Activated T-helper 2 cell treated with anti-CD3 and anti-CD28 coated beads, Interferon-gamma antibody, Interleukin-2, Interleukin-4, amounts not matched to agents 10 μg/mL and 5 μg/mL and 100 μg/mL, durations not matched to agents 14 hours and 24 hours and 36 hours (primary cell): ENCODE measurements around the gene TRPC4AP. TPM values are rescaled to one million over a fixed set of nuclear protein-coding genes. Genes with fewer than 3 reads are reported as not detected.

ENCODE experiments used
- DNase-seq: peaks from one replicate; pipeline ENCODE4 v3.0.0; 2021; ENCODE audit warnings: low spot score
- H3K27ac Mint-ChIP-seq: one replicate; pipeline ENCODE4 v1.8.0; 2021; ENCODE audit warnings: mixed read lengths
- H3K27me3 Mint-ChIP-seq: one replicate; pipeline ENCODE4 v1.8.0; 2021; ENCODE audit warnings: low read depth, mixed read lengths
- H3K36me3 Mint-ChIP-seq: one replicate; pipeline ENCODE4 v1.8.0; 2021; ENCODE audit warnings: low read depth, mixed read lengths
- H3K4me1 Mint-ChIP-seq: one replicate; pipeline ENCODE4 v1.8.0; 2021; ENCODE audit warnings: low read depth, mixed read lengths
- H3K4me3 Mint-ChIP-seq: one replicate; pipeline ENCODE4 v1.8.0; 2021; ENCODE audit warnings: low read depth, mild to moderate bottlenecking, moderate library complexity, mixed read lengths
- H3K9me3 Mint-ChIP-seq: one replicate; pipeline ENCODE4 v1.8.0; 2021; ENCODE audit warnings: mixed read lengths
- intact Hi-C: fragments of 100-400 bp; cut with micrococcal nuclease; formaldehyde crosslinking; loops from one replicate; pipeline ENCODE4 v1.15.1; 2023
- total RNA-seq: library from RNA; stranded (reverse); gene quantifications from 2 replicates; pipeline ENCODE4 v1.2.3, GENCODE V29; 2022

The TRPC4AP gene, protein sequence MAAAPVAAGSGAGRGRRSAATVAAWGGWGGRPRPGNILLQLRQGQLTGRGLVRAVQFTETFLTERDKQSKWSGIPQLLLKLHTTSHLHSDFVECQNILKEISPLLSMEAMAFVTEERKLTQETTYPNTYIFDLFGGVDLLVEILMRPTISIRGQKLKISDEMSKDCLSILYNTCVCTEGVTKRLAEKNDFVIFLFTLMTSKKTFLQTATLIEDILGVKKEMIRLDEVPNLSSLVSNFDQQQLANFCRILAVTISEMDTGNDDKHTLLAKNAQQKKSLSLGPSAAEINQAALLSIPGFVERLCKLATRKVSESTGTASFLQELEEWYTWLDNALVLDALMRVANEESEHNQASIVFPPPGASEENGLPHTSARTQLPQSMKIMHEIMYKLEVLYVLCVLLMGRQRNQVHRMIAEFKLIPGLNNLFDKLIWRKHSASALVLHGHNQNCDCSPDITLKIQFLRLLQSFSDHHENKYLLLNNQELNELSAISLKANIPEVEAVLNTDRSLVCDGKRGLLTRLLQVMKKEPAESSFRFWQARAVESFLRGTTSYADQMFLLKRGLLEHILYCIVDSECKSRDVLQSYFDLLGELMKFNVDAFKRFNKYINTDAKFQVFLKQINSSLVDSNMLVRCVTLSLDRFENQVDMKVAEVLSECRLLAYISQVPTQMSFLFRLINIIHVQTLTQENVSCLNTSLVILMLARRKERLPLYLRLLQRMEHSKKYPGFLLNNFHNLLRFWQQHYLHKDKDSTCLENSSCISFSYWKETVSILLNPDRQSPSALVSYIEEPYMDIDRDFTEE
- 52.3 and 52.4 TPM in 2 replicates for total RNA-seq

DNA sequence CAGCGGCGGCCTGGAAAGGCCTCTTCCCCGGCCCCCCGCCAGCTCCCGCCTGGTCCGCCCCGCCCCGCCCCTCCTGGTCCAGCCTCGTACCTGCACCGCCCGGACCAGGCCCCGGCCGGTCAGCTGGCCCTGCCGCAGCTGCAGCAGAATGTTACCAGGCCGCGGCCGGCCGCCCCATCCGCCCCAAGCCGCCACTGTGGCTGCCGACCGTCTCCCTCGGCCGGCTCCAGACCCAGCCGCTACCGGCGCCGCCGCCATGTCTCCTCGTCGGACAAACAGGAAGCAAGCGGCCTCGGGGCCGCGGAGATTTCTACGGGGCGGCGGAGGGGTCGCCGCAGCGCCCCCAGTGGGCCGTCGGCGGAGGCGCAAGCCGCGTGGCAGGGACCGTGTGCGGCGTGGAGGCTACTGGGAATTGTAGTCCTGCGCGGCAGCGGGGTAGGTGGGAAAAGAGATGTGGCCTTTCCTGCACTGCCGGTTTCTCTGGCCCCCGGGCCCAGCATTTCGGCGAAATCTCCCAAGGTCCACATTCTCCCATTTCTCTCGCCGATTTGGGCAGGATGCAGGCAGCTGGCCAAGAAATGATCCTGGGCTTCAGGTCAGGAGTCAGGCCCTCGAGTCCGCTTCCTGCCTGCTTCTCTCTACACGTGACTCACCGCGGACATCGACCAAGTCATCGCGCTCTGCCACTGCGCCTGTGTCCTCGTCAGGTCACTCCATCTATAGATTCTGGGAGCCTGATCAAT lies at the start of gene TRPC4AP:
TRPC4AP (minus strand) TSS at position 284 of the 743 bp plus-strand sequence; CDS start at position 258, 26 bp downstream.
- Mint-ChIP-seq H3K27me3 (no peaks in the 10 kb centered on the region), H3K27ac (peak within 1 kb of the TSS; percentile 98), H3K4me3 (peak within 1 kb of the TSS; percentile 94), H3K4me1 (peaks cover 43% of the 10 kb centered on the region), H3K36me3 (peaks cover 30% of the 10 kb centered on the region), H3K9me3 (no peaks in the 10 kb centered on the region)
- peak; percentile 88 for DNase-seq
- intact Hi-C loops = loop anchor here (2.0 to 10.0 kb wide), 8 partner anchors 55 to 860 kb away; partner anchors contain the start of genes ACSS2, EDEM2, GSS and MYH7B

DNA sequence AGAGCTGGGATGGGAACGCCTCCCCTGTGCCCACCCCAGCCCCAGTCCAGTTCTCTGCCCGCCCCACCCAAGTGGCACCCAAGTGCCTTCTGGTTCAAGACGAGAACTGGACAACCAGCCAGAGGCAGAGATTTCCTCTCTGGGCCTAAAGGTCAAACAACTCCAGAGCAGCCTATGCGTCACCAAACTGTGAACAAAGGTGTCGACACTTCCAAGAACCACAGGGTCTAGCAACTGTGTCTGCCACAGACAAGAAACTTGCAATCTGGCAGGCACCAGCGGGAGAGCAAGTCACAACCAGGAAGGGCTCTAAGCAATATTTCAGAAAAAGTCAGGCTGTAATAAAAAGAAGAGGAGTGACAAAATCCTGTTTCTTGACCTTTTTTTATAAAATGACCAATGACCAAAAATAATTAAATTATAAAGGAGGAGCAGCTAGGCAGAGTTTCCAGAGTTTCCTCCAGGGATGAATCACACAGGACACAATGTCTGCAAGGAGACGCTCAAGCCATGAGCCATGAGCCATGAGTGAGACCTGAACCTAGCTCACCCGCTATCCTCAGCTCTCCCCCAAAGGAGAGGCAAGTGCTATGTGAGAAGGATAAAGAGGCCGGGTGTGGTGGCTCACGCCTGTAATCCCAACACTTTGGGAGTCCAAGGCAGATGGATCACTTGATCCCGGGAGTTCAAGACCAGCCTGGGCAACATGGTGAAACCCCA lies 43.4 kb upstream of the TRPC4AP start:
- no peak for DNase-seq
- intact Hi-C loops = no loop called here
- H3K36me3 Mint-ChIP-seq = peaks cover 40% of the 10 kb centered on the region
- H3K4me1 Mint-ChIP-seq = peaks cover 2% of the 10 kb centered on the region
- H3K9me3 Mint-ChIP-seq = no peaks in the 10 kb centered on the region
- H3K27ac Mint-ChIP-seq = no peak overlapping the region
- no peaks in the 10 kb centered on the region for H3K27me3 Mint-ChIP-seq
- no peak overlapping the region for H3K4me3 Mint-ChIP-seq

DNA sequence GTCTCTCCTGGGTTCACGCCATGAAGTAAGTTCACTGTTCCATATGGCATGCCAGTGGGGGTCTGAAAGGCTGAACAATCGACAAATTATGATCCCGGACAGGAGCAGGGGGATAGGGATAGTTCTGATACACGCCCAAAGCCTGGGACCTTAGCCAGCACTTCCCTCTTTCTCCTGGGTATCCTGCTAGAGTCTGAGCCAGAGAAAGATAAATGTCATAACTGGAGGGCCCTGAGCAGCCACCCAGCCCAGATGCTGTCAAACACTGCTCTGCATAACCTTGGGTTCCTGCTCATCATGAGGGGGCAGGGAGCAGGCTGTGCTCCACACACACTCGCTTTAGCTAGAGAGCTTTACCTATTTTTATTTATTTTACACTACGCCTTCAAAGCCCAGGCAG lies 42.3 kb upstream of the TRPC4AP start:
- Mint-ChIP-seq H3K27ac (no peak overlapping the region), H3K9me3 (no peaks in the 10 kb centered on the region), H3K4me1 (no peaks in the 10 kb centered on the region), H3K4me3 (no peak overlapping the region), H3K27me3 (no peaks in the 10 kb centered on the region), H3K36me3 (peaks cover 38% of the 10 kb centered on the region)
- intact Hi-C loops = no loop called here
- DNase-seq = no peak

- peaks cover 34% of the 10 kb centered on the region for H3K36me3 Mint-ChIP-seq
- no peak overlapping the region for H3K27ac Mint-ChIP-seq
- intact Hi-C loops = no loop called here
- no peaks in the 10 kb centered on the region for H3K9me3 Mint-ChIP-seq
- H3K4me1 Mint-ChIP-seq = peaks cover 2% of the 10 kb centered on the region
- DNase-seq = no peak
- H3K4me3 Mint-ChIP-seq = no peak overlapping the region
- no peaks in the 10 kb centered on the region for H3K27me3 Mint-ChIP-seq
Measured at GRCh38 chr20:35134472-35134871, 41.9 kb upstream of the TRPC4AP start.

DNA sequence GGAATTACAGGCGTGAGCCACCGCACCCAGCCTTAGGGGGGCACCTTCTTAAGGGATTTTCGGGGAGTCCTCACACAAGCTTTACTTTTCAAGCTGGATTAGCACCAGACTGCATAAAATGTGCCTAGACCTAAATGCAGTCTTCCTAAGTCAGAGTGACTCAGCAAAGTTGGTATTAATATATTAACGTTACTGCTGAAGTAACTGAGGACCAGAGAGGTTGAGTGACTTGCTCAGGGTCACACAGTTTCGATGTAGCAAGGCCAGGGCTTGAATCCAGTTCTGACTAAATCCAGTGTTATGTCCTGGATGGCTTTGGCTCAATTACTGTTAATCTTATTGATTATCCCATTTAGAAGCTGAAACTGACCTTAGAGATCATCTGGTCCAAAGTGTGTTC lies 41.1 kb upstream of the TRPC4AP start:
- Mint-ChIP-seq H3K4me3 (no peak overlapping the region), H3K36me3 (peaks cover 34% of the 10 kb centered on the region), H3K27me3 (no peaks in the 10 kb centered on the region), H3K27ac (no peak overlapping the region), H3K4me1 (peaks cover 2% of the 10 kb centered on the region), H3K9me3 (no peaks in the 10 kb centered on the region)
- intact Hi-C loops = no loop called here
- DNase-seq = no peak

GRCh38 chr20:35133031-35133430 lies 40.4 kb upstream of the TRPC4AP start:
- no peak for DNase-seq
- no peaks in the 10 kb centered on the region for H3K9me3 Mint-ChIP-seq
- H3K4me3 Mint-ChIP-seq = no peak overlapping the region
- peaks cover 34% of the 10 kb centered on the region for H3K36me3 Mint-ChIP-seq
- no peaks in the 10 kb centered on the region for H3K27me3 Mint-ChIP-seq
- intact Hi-C loops = no loop called here
- H3K4me1 Mint-ChIP-seq = peaks cover 2% of the 10 kb centered on the region
- no peak overlapping the region for H3K27ac Mint-ChIP-seq

DNA sequence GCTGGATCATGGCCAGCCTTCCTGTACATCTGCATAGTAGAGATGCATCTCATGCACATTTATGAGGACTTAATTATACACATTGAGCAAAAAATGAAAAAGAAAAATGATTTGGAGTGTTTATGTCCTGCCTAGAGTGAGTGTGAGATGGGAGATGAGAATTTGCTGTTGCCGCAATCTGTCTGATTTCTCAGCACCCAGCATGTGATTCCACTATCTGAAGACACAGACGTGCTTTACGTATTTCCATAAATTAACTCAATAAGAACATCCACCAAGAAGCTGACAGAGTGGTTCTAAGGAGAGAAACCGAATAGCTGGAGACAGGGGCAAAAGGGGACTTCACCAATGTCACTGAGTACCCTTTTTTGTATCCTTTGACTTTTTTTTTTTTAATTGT lies 39.3 kb upstream of the TRPC4AP start:
- Mint-ChIP-seq H3K9me3 (no peaks in the 10 kb centered on the region), H3K4me3 (no peak overlapping the region), H3K27me3 (no peaks in the 10 kb centered on the region), H3K27ac (no peak overlapping the region), H3K36me3 (peaks cover 36% of the 10 kb centered on the region), H3K4me1 (peaks cover 2% of the 10 kb centered on the region)
- no peak for DNase-seq
- intact Hi-C loops = no loop called here

- intact Hi-C loops = no loop called here
- peaks cover 2% of the 10 kb centered on the region for H3K4me1 Mint-ChIP-seq
- H3K36me3 Mint-ChIP-seq = peaks cover 43% of the 10 kb centered on the region
- H3K4me3 Mint-ChIP-seq = no peak overlapping the region
- H3K27me3 Mint-ChIP-seq = no peaks in the 10 kb centered on the region
- DNase-seq = no peak
- no peaks in the 10 kb centered on the region for H3K9me3 Mint-ChIP-seq
- no peak overlapping the region for H3K27ac Mint-ChIP-seq
Measured at GRCh38 chr20:35129647-35130069, 37.1 kb upstream of the TRPC4AP start.

DNA sequence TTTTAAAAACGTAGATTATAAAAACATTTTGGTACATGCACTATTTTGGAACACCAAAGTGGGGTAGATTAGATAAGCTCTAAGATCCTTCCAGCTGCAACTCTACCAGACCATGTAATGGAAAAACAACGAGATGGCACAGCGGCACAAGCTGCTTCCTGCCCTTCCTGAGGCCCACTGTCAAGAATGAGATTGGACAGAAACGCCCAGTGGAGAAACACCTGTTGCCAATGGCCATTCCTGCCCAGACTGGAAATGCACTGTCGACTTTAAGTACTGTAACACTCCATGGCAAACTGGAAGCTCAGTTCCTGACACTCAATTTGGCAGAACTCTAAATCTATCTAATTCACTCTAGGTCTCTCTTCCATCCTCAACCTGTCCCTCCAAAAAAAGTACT lies 33.1 kb upstream of the TRPC4AP start:
- no peak overlapping the region for H3K4me3 Mint-ChIP-seq
- intact Hi-C loops = no loop called here
- no peaks in the 10 kb centered on the region for H3K27me3 Mint-ChIP-seq
- no peak for DNase-seq
- H3K4me1 Mint-ChIP-seq = peaks cover 2% of the 10 kb centered on the region
- H3K9me3 Mint-ChIP-seq = no peaks in the 10 kb centered on the region
- peaks cover 58% of the 10 kb centered on the region for H3K36me3 Mint-ChIP-seq
- no peak overlapping the region for H3K27ac Mint-ChIP-seq

GRCh38 chr20:35122756-35123405 lies 30.3 kb upstream of the TRPC4AP start:
- H3K4me1 Mint-ChIP-seq = peaks cover 4% of the 10 kb centered on the region
- H3K9me3 Mint-ChIP-seq = no peaks in the 10 kb centered on the region
- intact Hi-C loops = no loop called here
- no peaks in the 10 kb centered on the region for H3K27me3 Mint-ChIP-seq
- H3K4me3 Mint-ChIP-seq = no peak overlapping the region
- peaks cover 77% of the 10 kb centered on the region for H3K36me3 Mint-ChIP-seq
- DNase-seq = no peak
- no peak overlapping the region for H3K27ac Mint-ChIP-seq

DNA sequence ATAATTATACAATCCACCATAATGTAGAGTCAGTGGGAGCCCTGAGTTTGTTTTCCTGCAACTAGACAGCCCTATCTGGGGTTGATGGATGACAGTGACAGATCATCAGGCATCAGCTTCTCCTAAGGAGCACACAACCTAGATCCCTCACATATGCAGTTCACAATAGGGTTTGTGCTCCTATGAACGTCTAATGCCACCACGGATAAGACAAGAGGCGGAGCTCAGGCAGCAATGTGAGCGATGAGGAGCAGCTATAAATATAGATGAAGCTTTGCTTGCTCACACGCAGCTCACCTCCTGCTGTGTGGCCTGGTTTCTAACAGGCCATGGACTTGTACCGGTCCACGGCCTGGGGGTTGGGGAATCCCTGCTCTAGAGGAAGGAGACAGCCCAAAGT lies 28.6 kb upstream of the TRPC4AP start:
- intact Hi-C loops = no loop called here
- Mint-ChIP-seq H3K27ac (no peak overlapping the region), H3K4me1 (peaks cover 7% of the 10 kb centered on the region), H3K9me3 (no peaks in the 10 kb centered on the region), H3K27me3 (no peaks in the 10 kb centered on the region), H3K36me3 (peaks cover 80% of the 10 kb centered on the region), H3K4me3 (no peak overlapping the region)
- DNase-seq = no peak
